Stomach (tissue), 9 donors: ENCODE data around the gene NCKAP1. TPM values are rescaled to one million over a fixed set of nuclear protein-coding genes. Genes with fewer than 3 reads are reported as not detected.
A peak's percentile ranks its signal among the peaks of the same experiment; 100 is the strongest.

Source experiments
- DNase-seq, 2 donors: peaks; one replicate each; pipeline versions ENCODE4 v3.0.0 to v3.0.0-alpha.2; 2013 to 2019
- H3K27ac ChIP-seq, 5 donors: fragments of 200-600 bp in 4 of 5; sonication (generic) in 4 of 5; one replicate each; pipeline ENCODE4 v1.5.1; 2013 to 2019; ENCODE audit warnings: mild to moderate bottlenecking in 1 of 5, moderate library complexity in 1 of 5
- H3K27me3 ChIP-seq, 3 donors: fragments of 200-600 bp; sonication (generic); one replicate each; pipeline ENCODE4 v1.5.1; 2017 to 2019; ENCODE audit warnings: mixed run types in 1 of 3
- H3K36me3 ChIP-seq, 4 donors: fragments of 200-600 bp; sonication (generic); 1 replicate in 3 of 4; 2 replicates in 1 of 4; pipeline ENCODE4 v1.5.1; 2016 to 2019
- H3K4me1 ChIP-seq, 4 donors: fragments of 200-600 bp; sonication (generic); one replicate each; pipeline ENCODE4 v1.5.1; 2016 to 2019
- H3K4me3 ChIP-seq, 4 donors: fragments of 200-600 bp; sonication (generic) in 3 of 4; one replicate each; pipeline ENCODE4 v1.5.1; 2016 to 2019; ENCODE audit warnings: mild to moderate bottlenecking in 1 of 4
- H3K9me3 ChIP-seq, 4 donors: fragments of 200-600 bp; sonication (generic); one replicate each; pipeline ENCODE4 v1.5.1; 2016 to 2019
- EP300 ChIP-seq: sonication (generic); formaldehyde crosslinking; IDR thresholded peaks from one replicate; pipeline ENCODE4 v1.6.1; 2017; ENCODE audit warnings: antibody characterized with exemption
- POLR2A ChIP-seq, 4 donors: fragments of 450-650 bp; IDR thresholded peaks; one replicate each; pipeline ENCODE4 v1.6.1; 2016; ENCODE audit warnings: antibody characterized with exemption in 4 of 4, control low read depth in 2 of 4, mild to moderate bottlenecking in 1 of 4, moderate library complexity in 1 of 4
- POLR2AphosphoS5 ChIP-seq, 3 donors: sonication (generic); formaldehyde crosslinking; IDR thresholded peaks; one replicate each; pipeline ENCODE4 v1.6.1; 2016; ENCODE audit warnings: antibody characterized with exemption in 3 of 3
- WGBS, 5 donors: extraction: QIAGEN DNeasy Blood & Tissue Kit in 3 of 5; methylation state at CpG; one replicate each; pipeline versions ENCODE4 v1.1.5 to v1.1.7; 2013 to 2018; 5-methylcytosine and 5-hydroxymethylcytosine counted together
- intact Hi-C: fragments of 100-400 bp; cut with DNase I; formaldehyde crosslinking; loops from one replicate; pipeline ENCODE4 v1.15.1; 2023; ENCODE audit warnings: low total_unique reads
- polyA plus RNA-seq, 3 donors: library from polyadenylated mRNA; stranded (reverse); fragments of 200-250 nt; gene quantifications; one replicate each; pipeline ENCODE4 v1.2.3, GENCODE V29; 2013
- total RNA-seq, 5 donors: library from RNA; depleted of rRNA; stranded (reverse); fragments of >200 nt; gene quantifications; one replicate each; pipeline versions ENCODE4 v1.1.0 to v1.2.3, GENCODE V29; 2014 to 2016
- TF ChIP-seq, protein P1 (sequence below), 7 experiments: fragments of 450-650 bp in 4 of 7; fragments of 200-600 bp in 3 of 7; sonication (generic) in 3 of 7; IDR thresholded peaks; one replicate each; pipeline ENCODE4 v1.5.1; 2016 to 2019; ENCODE audit warnings: antibody characterized with exemption in 7 of 7, control low read depth in 2 of 7, mild to moderate bottlenecking in 1 of 7
- donor health status: healthy with polysubstance abuse.
- donor health status: Bipolar disorder and iron deficiency.
- donor health status: healthy.

The NCKAP1 gene
- total and polyA plus RNA-seq, 8 donors = 13.0 to 262 (median 68.8) TPM

GRCh38 chr2:183078464-183079138 is 40.3 kb upstream of the NCKAP1 start, which contains the start of gene DUSP19:
TSS of gene DUSP19 (plus strand) at chr2:183078747. CDS start at chr2:183078934, 187 bp downstream.
- no peaks in the 10 kb centered on the region for H3K36me3 ChIP-seq
- H3K4me1 ChIP-seq = peaks cover 6 to 35% (median 17%) of the 10 kb centered on the region in 4 donors
- no peaks in the 10 kb centered on the region for H3K9me3 ChIP-seq
- WGBS, 5 donors = 0 to 1% (median 1%) methylated on average over 20 of the region's 20 CpGs
- H3K27ac ChIP-seq = peak within 1 kb of the TSS; percentile 84 to 90 (median 87)
- TF ChIP-seq EP300 = no peak
- TF ChIP-seq, protein P1, sequence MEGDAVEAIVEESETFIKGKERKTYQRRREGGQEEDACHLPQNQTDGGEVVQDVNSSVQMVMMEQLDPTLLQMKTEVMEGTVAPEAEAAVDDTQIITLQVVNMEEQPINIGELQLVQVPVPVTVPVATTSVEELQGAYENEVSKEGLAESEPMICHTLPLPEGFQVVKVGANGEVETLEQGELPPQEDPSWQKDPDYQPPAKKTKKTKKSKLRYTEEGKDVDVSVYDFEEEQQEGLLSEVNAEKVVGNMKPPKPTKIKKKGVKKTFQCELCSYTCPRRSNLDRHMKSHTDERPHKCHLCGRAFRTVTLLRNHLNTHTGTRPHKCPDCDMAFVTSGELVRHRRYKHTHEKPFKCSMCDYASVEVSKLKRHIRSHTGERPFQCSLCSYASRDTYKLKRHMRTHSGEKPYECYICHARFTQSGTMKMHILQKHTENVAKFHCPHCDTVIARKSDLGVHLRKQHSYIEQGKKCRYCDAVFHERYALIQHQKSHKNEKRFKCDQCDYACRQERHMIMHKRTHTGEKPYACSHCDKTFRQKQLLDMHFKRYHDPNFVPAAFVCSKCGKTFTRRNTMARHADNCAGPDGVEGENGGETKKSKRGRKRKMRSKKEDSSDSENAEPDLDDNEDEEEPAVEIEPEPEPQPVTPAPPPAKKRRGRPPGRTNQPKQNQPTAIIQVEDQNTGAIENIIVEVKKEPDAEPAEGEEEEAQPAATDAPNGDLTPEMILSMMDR (IDR thresholded peaks at IDR 0.05) = no peak
- peak; percentile 81 to 96 (median 82) for TF ChIP-seq POLR2AphosphoS5 (IDR thresholded peaks at IDR 0.05)
- TF ChIP-seq POLR2A (IDR thresholded peaks at IDR 0.05) = peak in 2 of 4 donors; percentile 45 to 60
- intact Hi-C loops = no loop called here
- H3K27me3 ChIP-seq = no peaks in the 10 kb centered on the region
- peak within 1 kb of the TSS; percentile 54 to 72 (median 66) for H3K4me3 ChIP-seq
- peak; percentile 95 to 97 for DNase-seq

- 1 to 7% (median 3%) methylated on average over 8 of the region's 8 CpGs for WGBS, 5 donors
- intact Hi-C loops = no loop called here
- peaks cover 6 to 35% (median 17%) of the 10 kb centered on the region in 4 donors for H3K4me1 ChIP-seq
- no peaks in the 10 kb centered on the region for H3K36me3 ChIP-seq
- H3K4me3 ChIP-seq = peak overlapping the region; percentile 54 to 72 (median 66)
- H3K9me3 ChIP-seq = no peaks in the 10 kb centered on the region
- no peak for DNase-seq
- peak overlapping the region; percentile 78 to 90 (median 87) for H3K27ac ChIP-seq
- TF ChIP-seq, protein P1 (IDR thresholded peaks at IDR 0.05) = no peak
- TF ChIP-seq POLR2A (IDR thresholded peaks at IDR 0.05) = no peak
- no peaks in the 10 kb centered on the region for H3K27me3 ChIP-seq
These were observed 39.9 kb upstream of the NCKAP1 start for GRCh38 chr2:183078163-183078463.

DNA sequence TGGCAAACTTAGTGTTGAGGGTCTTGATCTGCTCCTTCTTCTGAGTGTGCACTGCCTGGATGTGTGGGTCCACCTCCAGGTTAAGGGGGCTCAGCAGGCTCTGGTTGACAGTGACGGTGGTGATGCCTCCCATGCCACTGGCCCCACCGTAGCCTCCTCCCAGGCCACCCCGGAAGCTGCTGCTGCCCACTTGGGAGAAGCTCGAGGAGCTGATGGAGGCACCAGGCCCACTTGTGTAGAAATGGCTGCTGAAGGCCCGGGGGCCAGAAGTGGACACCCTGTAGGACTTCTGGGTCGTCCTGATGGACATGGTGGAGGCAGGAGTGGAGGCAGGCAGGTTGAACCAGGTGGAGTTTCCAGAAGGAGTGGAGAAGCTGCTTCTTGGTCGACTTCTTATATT is 33.9 kb upstream of the NCKAP1 start:
- 84 to 95% (median 91%) methylated on average over 4 to 7 of the region's 7 CpGs for WGBS, 5 donors
- no peak overlapping the region for H3K27ac ChIP-seq
- H3K4me1 ChIP-seq = peaks cover 0 to 4% (median 0%) of the 10 kb centered on the region in 4 donors
- H3K36me3 ChIP-seq = no peaks in the 10 kb centered on the region
- TF ChIP-seq EP300 (no peak), POLR2A (IDR thresholded peaks at IDR 0.05) (no peak), POLR2AphosphoS5 (IDR thresholded peaks at IDR 0.05) (no peak)
- TF ChIP-seq, protein P1 (IDR thresholded peaks at IDR 0.05) = no peak
- no peak overlapping the region for H3K4me3 ChIP-seq
- H3K27me3 ChIP-seq = no peaks in the 10 kb centered on the region
- no peak for DNase-seq
- H3K9me3 ChIP-seq = no peaks in the 10 kb centered on the region
- intact Hi-C loops = no loop called here

DNA sequence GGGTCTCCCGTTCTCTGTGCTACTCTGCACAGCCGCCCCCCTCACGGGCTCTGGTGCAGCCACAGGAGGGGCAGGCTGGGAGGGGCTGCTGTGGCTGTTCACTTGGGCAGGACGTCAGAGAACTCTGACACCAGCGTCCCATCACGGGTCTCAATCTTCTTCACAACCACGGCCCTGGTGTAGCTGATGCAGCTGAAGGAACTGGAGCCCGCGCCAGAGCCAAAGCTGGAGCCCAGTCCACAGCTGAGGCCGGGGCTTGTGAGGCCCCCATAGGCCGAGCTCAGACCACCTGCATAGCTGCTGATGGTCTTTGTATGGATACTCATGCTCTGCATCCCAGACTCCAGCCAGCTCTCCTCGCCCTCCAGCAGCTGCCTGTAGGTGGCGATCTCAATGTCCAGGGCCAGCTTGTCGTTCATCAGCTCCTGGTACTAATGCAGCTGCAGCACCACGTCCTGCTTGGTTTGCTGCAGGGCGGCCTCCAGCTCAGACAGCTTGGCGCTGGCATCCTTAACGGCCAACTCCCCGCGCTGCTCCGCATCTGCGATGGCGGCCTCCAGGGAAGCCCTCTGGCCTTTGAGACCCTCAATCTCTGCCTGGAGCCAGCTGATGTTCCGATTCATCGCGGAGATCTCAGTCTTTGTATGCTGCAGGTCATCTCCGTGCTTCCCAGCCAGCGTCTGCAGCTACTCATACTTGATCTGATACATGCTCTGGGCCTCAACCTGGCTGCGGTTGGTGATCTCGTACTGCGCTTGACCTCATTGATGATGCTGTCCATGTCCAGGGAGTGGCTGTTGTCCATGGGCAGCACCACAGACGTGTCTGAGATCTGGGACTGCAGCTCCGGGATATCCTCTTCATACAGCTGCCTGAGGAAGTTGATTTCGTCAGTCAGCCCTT is 32.9 kb upstream of the NCKAP1 start:
- DNase-seq = peak; percentile 57 to 61
- WGBS, 5 donors = 67 to 80% (median 68%) methylated on average over 23 to 34 of the region's 34 CpGs
- H3K36me3 ChIP-seq = no peaks in the 10 kb centered on the region
- no peak overlapping the region for H3K4me3 ChIP-seq
- H3K4me1 ChIP-seq = peaks cover 0 to 3% (median 0%) of the 10 kb centered on the region in 4 donors
- H3K27me3 ChIP-seq = no peaks in the 10 kb centered on the region
- no peak overlapping the region for H3K27ac ChIP-seq
- TF ChIP-seq, protein P1 (IDR thresholded peaks at IDR 0.05) = peak in 3 of 7 experiments; percentile 16 to 32 (median 30)
- no peak for TF ChIP-seq POLR2AphosphoS5 (IDR thresholded peaks at IDR 0.05)
- no peaks in the 10 kb centered on the region for H3K9me3 ChIP-seq
- intact Hi-C loops = no loop called here
